Measurements from ENCODE around the gene MIPEP.

DNA sequence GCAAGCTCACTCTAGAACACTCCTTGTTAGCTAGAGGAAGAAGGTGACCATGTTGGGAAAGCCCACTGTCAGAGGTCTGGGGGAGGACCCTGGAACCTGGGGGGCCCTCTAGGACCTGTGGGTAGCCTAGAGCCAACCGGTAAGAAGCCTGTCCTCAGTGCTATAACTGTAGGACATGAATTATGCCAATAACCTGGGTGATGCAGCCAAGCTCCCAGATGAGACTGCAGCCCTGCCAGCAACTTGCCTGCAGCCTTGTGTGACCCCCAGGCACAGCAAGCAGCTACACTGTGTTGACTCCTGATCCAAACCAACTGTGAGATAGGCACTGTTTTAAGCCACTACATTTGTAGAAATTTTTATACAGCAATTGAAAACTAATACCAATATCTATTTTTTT is 122.3 kb downstream of the MIPEP start:
- TF ChIP-seq, protein P1, sequence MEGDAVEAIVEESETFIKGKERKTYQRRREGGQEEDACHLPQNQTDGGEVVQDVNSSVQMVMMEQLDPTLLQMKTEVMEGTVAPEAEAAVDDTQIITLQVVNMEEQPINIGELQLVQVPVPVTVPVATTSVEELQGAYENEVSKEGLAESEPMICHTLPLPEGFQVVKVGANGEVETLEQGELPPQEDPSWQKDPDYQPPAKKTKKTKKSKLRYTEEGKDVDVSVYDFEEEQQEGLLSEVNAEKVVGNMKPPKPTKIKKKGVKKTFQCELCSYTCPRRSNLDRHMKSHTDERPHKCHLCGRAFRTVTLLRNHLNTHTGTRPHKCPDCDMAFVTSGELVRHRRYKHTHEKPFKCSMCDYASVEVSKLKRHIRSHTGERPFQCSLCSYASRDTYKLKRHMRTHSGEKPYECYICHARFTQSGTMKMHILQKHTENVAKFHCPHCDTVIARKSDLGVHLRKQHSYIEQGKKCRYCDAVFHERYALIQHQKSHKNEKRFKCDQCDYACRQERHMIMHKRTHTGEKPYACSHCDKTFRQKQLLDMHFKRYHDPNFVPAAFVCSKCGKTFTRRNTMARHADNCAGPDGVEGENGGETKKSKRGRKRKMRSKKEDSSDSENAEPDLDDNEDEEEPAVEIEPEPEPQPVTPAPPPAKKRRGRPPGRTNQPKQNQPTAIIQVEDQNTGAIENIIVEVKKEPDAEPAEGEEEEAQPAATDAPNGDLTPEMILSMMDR (IDR thresholded peaks at IDR 0.05; ENCODE audit: low read depth, low read length, poor library complexity, severe bottlenecking), result no peak
- no peak for TF ChIP-seq EZH2phosphoT487 (IDR thresholded peaks at IDR 0.05; ENCODE audit: borderline replicate concordance, low read length)
